AG08396 (cell line): ENCODE measurements around the gene SART3.
"Not testable (repeated sequence)": the region's sequence is repeated elsewhere in the genome, so short reads cannot be mapped to it uniquely, and the experiment has no call there.

Source experiments
- DNase-seq: peaks from one replicate; pipeline ENCODE4 v3.0.0; 2012; ENCODE audit warnings: low spot score, mixed read lengths

The SART3 gene

DNA sequence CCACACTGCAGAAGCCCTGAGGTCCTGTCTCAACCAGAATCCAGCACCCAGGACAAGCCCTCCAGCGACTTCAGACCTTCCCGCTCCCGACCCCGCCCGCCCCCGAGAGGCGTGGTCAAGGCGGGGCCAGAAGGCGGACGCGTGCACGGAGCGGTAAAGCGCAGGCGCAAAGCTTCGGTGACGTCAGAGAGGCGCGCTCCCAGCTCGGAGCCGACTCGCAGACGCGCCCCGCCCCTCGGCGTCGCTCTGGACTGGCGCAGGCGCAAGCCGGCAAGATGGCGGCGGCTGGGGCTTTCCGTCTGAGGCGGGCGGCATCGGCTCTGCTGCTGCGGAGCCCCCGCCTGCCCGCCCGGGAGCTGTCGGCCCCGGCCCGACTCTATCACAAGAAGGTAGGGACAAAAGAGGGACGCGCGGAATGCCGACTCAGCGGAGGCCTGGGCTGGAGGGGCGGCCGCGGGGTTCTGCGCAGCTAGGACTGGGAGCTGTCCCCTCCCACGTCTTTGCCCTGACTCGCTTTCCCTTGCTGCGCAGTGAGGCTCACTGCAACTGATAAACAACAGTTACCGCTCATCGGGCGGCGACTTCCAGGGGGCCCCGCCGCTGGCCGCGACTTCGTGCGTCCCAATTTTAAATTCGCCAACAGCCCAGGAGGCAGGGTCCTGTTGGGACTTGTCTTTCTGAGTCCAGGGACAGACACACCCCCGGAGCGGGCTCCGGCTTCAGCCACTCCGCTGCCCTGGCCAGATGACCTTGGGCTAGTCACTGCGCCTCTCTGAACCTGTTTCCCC, 1.6 kb upstream of the SART3 start, which contains the start of gene ISCU:
Gene ISCU, plus strand, starts transcription at position 249 of the 788 bp plus-strand sequence. Its CDS starts 27 bp downstream, at position 276.
- peak; percentile 99 for DNase-seq

GRCh38 chr12:108561852-108562347, 927 bp upstream of the SART3 start:
- no peak for DNase-seq

DNA sequence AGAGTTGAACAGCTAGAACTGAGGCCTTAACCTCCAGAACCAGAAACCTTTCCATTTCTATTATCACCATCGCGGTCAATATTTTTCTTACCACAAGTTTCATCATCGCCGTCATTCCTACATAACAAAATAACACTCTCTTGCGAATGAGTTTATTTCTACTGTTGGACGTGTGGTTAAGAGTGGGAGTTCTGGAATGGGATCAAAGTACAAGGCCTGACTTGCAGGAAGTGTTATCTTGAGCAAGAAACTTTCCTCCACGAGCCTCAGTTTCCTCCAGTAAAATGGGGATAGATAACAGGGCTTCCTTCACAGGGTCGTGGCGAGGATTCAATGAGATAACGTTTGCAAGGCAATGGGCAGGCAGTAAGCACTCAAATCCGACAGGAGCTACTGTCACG, 652 bp downstream of the SART3 start:
- DNase-seq, result no peak

- DNase-seq, result no peak
These were observed 1.2 kb downstream of the SART3 start for GRCh38 chr12:108559748-108560147.

GRCh38 chr12:108559007-108559655, 1.8 kb downstream of the SART3 start:
- DNase-seq, result no peak

DNA sequence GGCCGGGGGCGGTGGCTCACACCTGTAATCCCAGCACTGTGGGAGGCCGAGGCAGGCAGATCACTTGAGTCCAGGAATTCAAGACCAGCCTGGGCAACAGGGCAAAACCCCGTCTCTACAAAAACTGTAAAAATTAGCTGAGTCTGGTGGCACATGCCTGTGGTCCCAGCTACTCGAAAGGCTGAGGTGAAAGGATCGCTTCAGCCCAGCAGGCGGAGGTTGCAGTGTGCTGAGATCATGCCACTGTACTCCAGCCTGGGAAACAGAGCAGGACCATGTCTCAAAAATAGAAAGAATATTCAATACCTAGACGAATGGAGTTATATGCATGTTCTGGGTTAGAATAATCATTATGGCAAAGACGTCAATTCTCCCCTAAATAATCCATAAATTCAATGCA, 5.6 kb downstream of the SART3 start:
- not testable (repeated sequence) for DNase-seq

- no peak for DNase-seq
These were observed 7.2 kb downstream of the SART3 start for GRCh38 chr12:108553799-108554198.

DNA sequence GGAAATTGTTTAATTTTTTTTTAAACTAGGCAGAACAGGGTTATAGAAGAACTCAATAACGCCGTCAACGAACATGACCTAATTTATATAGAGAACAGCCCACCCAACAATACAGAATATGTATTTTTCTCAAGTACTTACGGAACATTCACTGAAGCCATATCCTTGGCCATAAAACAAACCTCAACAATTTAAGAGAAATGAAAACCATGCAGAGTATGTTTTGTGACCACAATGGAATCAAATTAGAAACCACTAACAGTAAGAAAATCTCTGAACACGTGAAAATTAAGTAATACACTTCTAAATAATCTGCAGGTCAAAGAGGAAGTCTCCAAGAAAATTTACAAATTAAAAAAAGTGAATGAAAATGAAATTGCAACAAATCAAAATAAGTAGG, 9.4 kb downstream of the SART3 start:
- no peak for DNase-seq

DNA sequence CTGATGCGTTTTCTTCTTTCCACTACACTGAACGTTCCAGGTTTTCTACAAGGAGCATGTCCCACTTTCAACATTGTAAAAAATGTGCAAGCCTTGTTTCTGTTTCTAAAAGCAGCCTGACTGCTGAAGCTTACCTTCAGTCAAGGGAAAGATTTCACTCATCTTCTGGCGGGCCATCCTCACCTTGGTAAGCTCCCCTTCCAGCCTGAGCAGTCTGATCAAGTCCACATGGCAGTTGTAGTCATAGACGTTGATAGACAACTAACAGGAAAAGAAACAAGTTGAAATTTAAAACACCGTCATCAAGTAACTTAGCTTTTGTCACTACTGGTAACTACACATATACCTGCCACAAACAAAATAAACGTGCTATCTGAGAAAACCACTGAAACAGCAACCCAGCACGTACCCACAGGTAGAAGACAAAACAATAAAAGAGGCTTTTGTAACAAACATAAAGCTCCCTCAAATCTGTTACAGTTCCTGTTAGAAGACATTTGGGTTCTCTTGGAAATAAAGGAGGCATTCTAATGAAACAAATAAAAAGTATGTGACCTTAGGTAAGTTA, 11.9 kb downstream of the SART3 start:
- DNase-seq, result no peak

- no peak for DNase-seq
These were observed 13.3 kb downstream of the SART3 start for GRCh38 chr12:108547686-108548085.

DNA sequence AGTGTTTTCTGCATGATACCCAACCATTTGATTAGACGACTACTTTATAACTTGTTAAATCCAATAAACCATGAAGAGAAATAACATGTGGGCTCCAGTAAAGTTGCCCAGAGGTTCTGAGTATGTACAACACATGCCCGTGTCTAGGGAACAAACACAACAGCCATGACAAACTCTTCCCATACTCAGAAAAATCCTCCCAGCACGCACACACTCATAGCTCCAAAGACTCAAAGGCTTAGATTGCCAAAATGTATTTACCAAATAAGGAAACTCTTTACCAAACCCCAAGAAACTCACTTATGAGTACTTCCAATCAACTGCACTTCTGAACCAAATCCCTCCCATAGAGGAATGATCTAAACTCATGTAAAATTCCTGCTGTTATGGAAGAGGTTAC, 17.3 kb downstream of the SART3 start:
- DNase-seq, result no peak

GRCh38 chr12:108542320-108542719, 18.7 kb downstream of the SART3 start:
- no peak for DNase-seq

DNA sequence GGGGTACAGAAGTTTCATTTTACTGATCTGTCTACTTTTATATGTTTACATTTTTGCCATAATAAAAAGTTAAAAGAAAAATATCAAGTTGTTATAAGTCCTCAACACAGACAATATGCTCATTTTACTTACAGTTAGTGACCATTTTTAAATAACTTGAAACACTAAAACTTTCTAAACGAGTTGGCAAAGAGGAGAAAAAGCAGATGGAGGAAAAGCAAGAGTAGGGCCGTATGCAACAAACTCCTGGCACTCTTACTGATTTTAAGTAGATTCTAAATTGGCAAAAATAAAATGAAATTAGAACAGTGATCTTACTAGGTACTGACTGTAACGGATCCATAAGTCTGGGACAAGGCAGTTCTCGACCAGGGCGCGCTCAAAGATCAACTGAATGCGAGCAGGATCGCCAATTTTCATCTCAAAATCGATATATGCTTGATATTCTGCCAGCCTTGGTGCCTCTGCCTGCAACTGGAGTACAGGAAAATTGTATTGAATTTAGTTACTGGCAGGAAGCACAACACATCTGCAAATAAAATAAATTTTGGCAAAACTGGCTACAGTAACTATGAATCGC, 22.3 kb downstream of the SART3 start:
- DNase-seq, result no peak

- no peak for DNase-seq
These were observed 22.8 kb downstream of the SART3 start for GRCh38 chr12:108538146-108538545.

GRCh38 chr12:108531929-108532848, 28.8 kb downstream of the SART3 start:
- DNase-seq, result no peak

- no peak for DNase-seq
These were observed 30.8 kb downstream of the SART3 start for GRCh38 chr12:108530161-108530560.

DNA sequence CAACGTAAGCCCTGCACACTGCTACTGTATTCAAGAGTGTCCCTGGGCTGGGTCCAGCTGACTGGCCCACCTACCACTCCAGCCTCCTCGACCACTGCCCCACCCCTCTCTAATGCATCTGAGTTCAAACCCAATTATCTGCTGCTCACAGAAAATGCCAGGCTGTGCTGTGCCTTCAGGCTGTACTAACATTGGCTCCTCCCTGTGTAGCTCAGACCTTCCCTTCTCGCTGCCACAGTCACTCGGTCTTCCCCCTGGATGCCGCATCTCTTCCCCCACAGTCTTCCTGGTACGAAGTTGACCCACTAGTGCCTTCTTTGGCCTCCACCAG, 33.8 kb downstream of the SART3 start:
- no peak for DNase-seq

DNA sequence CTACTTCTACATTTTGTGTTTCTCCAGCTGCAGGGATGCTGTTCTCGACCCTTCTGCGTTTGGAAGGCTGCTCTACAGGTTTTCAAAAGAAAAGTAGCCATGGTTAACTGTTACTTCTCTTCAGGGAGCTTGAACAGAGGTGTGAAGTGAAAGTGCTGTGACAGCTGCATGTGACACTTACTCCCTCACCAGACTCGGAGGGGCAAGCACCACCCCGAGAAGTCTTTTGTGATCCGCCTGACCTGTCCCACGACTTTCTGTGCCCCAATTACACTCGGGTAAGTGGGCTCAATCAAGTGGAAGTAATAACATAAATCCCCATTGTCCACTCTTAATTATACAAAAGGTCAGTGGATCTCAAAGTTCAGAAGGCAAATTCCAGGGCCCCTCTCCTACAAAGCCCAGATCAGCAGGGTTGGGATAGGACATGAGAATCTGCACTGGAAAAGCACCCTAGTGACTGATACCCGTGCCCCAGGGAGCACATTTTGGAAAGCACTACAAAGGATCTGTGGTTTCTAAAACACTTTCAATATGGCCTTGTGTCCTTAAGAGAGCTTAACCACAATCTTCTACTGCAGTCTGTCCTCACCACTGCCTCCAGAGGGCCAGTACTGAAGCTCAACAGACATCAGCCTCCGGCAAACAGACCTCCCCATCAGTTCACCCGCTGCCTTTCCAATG, 34.3 kb downstream of the SART3 start:
- DNase-seq, result peak; percentile 59

GRCh38 chr12:108525681-108526080, 35.3 kb downstream of the SART3 start:
- DNase-seq, result peak; percentile 84

GRCh38 chr12:108523365-108523764, 37.6 kb downstream of the SART3 start:
- DNase-seq, result no peak

- no peak for DNase-seq
These were observed 41.4 kb downstream of the SART3 start for GRCh38 chr12:108519558-108519957.
